Ureter (tissue), 1 donor: ENCODE results near the gene ADAMTS13. TPM values are rescaled to one million over a fixed set of nuclear protein-coding genes. Genes with fewer than 3 reads are reported as not detected.
"Not testable (repeated sequence)": the region's sequence is repeated elsewhere in the genome, so short reads cannot be mapped to it uniquely, and the experiment has no call there.

Source experiments
- DNase-seq: peaks from one replicate; pipeline ENCODE4 v3.0.0-alpha.2; 2020; ENCODE audit warnings: low spot score
- total RNA-seq: library from RNA; stranded (reverse); gene quantifications from one replicate; pipeline ENCODE4 v1.2.4, GENCODE V29; 2023
- donor health status: DM: yes; HTN: yes; CAD: no.

ADAMTS13 gene
- total RNA-seq, 1 donor from 2014 or later, result 3.5 TPM

DNA sequence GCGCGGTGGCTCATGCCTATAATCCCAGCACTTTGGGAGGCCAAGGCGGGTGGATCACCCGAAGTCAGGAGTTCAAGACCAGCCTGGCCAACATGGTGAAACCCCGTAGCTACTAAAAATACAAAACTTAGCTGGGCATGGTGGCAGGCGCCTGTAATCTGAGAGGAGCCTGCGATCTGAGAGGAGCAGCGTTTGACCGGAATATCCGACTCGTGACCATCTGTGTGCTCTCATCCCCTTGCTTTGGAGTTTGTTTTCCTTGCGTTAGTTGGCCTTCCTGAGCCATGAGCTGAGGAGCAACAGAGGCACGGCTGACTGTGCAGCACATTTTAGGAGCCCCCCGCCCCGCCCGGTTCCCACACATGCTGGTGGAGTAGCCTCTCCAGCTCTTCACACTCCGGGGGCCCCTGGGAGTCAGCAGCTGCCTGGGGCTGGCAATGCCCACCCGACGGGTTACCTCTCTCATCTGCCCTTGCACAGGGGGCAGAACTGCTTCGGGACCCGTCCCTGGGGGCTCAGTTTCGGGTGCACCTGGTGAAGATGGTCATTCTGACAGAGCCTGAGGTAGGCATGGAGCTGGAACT, 3.0 kb downstream of the ADAMTS13 start:
- DNase-seq, result no peak

GRCh38 chr9:133426011-133426410, 3.8 kb downstream of the ADAMTS13 start:
- DNase-seq, result no peak

DNA sequence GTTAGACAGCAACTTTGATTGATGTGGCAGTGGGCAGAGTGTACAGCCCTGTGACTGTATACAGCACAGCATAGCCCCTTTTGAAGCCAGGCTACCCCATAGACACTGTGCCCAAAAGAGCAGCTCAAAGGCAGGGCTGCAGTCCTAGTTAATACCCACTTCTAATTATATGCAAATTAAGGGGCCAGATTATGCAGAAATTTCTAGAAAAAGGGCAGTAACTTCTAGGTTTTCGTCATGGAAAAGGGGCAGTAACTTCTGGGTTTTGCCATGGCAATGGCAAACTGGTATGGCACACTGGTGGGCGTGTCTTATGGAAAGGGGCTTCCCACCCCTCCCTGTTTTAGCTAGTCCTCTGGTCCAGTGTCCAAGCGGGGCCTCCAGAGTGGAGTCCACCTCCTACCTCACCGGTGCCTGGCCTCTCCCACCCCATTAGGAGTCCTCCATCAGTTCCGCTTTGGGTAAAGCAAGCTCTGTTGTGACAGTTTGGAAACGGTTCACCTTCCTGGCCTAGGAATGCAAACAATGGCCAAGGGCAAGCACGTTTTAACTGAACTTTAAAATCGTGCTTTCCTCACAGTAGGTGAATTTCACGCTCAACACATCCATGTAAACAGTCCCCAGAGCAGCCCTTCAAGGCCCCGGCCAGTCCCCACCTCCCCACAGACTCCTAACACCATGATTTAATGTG, 5.6 kb downstream of the ADAMTS13 start:
- no peak for DNase-seq

GRCh38 chr9:133428617-133429101, 6.5 kb downstream of the ADAMTS13 start:
- DNase-seq, result no peak

GRCh38 chr9:133429214-133429613, 7.0 kb downstream of the ADAMTS13 start:
- DNase-seq, result no peak

DNA sequence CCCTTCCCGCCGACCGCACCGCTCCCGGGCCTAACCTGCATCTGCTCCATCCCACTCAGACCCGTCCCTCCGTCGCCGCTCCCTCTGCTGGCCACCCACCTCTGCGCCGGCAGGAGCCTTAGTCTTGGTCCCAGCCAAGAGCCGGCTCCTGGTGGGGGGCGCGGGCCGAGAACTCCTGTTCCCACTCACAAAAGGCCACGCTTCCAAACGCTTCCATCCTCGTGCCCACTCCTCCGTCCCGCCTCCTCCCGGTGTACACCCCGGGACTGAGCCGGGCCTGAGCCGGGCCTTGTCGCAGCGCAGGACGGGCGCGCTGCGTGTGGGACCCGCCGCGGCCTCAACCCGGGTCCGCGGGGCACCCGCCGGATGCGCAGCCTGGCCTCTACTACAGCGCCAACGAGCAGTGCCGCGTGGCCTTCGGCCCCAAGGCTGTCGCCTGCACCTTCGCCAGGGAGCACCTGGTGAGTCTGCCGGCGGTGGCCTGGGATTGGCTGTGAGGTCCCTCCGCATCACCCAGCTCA, 7.5 kb downstream of the ADAMTS13 start:
- DNase-seq, result no peak

DNA sequence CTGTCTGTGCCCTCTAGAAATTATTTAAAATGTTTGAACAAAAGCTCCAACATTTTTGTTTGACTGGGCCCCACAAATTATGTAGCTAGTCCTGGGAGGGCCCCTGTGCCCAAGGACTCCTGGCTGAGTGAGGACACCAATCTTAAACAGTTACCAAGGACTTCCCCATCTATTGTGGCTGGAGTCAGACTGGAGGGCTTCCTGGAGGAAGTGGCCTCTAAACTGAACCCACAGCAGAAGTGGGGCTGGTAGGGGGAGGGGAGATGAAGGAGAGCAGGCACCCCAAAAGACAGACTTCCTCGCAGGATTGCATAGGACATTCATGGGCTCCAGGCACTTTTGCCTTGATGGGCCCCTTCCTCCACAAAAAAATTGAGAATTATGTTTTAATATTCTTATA, 8.1 kb downstream of the ADAMTS13 start:
- no peak for DNase-seq

- no peak for DNase-seq
Measured at GRCh38 chr9:133433351-133433843, 11.2 kb downstream of the ADAMTS13 start.

DNA sequence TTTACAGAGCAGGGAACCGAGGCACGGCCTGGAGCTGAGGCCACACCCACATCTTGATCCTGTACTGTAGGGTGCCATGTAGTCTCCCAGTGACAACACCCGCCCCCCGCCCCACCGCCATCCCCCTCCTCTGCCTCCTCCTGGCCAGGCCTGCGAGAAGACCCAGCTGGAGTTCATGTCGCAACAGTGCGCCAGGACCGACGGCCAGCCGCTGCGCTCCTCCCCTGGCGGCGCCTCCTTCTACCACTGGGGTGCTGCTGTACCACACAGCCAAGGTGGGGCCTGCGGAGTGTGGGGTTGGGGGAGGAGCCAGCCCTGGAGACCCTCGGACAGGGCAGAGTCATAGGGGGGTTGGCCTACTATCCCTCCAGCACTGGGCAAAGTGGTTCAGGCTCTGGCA, 14.5 kb downstream of the ADAMTS13 start:
- DNase-seq, result no peak

DNA sequence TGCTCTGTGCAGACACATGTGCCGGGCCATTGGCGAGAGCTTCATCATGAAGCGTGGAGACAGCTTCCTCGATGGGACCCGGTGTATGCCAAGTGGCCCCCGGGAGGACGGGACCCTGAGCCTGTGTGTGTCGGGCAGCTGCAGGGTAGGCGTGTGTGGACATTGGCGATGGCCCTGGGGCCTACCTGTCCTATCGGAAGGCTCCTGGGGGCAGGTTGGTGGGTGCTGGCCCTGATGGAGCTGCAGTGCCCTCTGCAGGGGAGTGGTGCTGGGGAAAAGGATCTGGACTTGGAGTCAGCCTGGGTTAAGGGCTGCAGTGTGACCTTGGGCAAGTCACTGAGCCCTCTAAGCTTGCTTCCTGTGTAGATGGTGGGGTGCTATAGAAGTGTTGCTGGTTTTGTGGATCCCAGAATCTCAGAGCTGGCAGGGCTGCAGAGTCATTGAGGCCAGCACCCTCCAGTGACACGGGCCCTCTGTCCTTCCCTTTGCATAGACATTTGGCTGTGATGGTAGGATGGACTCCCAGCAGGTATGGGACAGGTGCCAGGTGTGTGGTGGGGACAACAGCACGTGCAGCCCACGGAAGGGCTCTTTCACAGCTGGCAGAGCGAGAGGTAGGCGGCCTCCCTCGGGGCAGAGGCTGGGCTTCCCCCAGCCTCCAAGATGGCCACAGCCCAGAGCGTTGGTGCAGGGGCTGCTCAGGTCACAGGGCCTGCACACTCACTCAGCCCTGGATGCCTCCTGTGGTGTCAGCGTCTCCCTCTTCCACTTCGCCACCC, 15.8 kb downstream of the ADAMTS13 start:
- DNase-seq, result no peak

GRCh38 chr9:133439337-133439736, 17.2 kb downstream of the ADAMTS13 start:
- no peak for DNase-seq

DNA sequence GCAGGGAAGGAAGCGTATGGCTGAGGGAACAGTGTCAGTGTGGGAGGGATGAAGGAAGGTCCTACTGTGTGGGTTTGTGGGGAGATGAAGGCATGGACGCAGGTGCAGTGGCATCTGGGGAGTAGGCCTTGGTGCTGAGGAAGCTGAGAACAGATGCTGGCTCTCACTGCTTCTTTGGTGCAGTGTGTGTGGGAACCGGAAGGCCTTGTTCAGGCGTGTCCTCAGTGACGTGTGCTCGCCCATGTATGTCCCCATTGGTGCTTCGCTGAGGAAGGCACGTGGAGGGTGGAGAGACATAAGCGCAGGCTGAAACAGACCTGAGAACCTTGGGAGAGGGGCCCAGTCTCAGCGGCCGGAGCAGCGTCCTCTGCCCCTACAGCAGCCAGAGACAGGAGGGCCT, 18.7 kb downstream of the ADAMTS13 start:
- DNase-seq, result no peak

DNA sequence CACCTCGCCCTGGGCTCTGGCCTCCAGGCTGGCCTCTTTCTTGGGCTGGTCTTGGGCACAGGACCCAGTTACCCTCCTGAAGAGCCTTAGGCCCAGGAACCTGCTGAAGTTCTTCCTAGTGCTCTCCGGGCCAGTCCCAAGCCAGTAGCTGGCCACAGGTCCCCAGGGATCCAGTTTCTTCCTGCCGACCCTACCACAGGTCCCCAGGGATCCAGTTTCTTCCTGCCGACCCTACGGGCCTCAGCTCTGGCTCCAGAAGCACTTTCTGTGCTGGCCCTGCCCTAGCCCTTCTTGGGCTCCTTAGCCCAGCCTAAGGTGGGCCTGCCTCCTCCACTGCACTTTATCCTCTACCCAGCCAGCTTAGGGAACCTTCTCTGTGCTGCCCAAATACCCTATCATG, 19.4 kb downstream of the ADAMTS13 start:
- no peak for DNase-seq

- no peak for DNase-seq
Measured at GRCh38 chr9:133443248-133443647, 21.1 kb downstream of the ADAMTS13 start.

GRCh38 chr9:133443982-133444381, 21.8 kb downstream of the ADAMTS13 start:
- DNase-seq, result no peak

DNA sequence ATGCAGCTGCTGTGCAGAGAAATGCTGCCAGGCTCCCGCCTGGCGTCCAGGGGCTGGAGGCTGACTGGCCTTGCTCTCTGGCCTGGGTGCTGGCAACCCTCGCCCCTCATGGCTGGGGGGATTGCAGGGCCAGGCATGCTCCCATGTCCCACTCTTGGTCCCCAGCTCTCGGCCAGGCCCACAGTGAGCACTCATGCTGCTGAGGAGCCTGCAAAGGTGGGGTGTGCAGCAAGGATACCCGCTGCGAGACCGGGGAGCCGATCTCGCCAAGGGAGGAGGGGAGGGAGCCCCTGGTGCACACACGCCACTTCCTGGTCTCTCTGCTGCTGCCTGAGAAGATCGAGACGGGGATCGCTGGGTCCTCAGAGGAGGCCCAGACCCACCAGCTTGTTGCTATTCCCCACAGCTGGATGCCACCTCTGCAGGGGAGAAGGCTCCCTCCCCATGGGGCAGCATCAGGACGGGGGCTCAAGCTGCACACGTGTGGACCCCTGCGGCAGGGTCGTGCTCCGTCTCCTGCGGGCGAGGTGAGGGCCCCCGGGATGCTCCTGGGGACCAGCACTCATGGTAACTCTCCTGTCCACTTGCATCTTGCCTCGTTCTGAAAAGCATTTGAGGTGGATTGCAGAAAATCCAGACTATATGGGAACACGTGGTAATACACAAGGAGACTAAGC, 23.3 kb downstream of the ADAMTS13 start:
- no peak for DNase-seq

DNA sequence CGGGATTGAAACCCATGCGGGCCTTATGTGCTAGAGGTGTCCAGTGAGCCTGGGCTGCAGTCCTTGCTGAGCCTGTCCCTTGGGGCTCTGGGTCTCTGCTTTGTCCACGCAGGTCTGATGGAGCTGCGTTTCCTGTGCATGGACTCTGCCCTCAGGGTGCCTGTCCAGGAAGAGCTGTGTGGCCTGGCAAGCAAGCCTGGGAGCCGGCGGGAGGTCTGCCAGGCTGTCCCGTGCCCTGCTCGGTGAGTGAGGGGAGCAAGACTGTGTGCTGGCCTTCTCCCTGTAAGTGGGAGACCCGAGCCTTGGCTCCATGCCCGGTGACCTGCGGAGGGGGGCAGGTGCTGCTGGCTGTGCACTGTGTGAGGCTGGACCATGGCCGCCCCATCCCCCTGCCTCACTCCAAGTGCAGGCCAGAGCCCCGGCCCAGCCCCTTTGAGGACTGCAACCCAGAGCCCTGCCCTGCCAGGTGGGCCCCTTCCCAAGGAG, 26.4 kb downstream of the ADAMTS13 start:
- no peak for DNase-seq

GRCh38 chr9:133449760-133450159, 27.6 kb downstream of the ADAMTS13 start:
- peak; percentile 77 for DNase-seq

DNA sequence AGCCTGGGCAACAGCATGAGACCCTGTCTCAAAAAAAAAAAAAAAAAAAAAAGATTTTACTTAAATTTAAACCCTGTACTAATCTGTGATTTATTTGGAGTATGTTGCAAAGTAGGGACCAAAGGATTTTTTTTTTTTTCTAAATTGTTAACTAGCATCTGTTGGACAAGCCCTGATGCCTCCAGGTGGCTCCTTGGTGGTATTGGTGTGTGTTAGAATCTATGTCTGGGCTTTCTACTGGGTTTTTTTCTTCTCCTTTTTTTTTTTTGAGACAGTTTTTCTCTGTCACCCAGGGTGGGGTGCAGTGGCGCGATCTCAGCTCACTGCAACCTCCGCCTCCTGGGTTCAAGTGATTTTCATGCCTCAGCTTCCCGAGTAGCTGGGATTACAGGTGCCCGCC, 29.7 kb downstream of the ADAMTS13 start:
- DNase-seq, result not testable (repeated sequence)

GRCh38 chr9:133452562-133452961, 30.4 kb downstream of the ADAMTS13 start:
- no peak for DNase-seq

- no peak for DNase-seq
Measured at GRCh38 chr9:133453651-133454050, 31.5 kb downstream of the ADAMTS13 start.

GRCh38 chr9:133454325-133454724, 32.2 kb downstream of the ADAMTS13 start:
- DNase-seq, result no peak
